Measurements from ENCODE around the gene AMPD3. TPM values are rescaled to one million over a fixed set of nuclear protein-coding genes. Genes with fewer than 3 reads are reported as not detected.

AMPD3 gene
- total and polyA plus RNA-seq, 4 donors: 3.8 to 29.0 (median 24.2) TPM

DNA sequence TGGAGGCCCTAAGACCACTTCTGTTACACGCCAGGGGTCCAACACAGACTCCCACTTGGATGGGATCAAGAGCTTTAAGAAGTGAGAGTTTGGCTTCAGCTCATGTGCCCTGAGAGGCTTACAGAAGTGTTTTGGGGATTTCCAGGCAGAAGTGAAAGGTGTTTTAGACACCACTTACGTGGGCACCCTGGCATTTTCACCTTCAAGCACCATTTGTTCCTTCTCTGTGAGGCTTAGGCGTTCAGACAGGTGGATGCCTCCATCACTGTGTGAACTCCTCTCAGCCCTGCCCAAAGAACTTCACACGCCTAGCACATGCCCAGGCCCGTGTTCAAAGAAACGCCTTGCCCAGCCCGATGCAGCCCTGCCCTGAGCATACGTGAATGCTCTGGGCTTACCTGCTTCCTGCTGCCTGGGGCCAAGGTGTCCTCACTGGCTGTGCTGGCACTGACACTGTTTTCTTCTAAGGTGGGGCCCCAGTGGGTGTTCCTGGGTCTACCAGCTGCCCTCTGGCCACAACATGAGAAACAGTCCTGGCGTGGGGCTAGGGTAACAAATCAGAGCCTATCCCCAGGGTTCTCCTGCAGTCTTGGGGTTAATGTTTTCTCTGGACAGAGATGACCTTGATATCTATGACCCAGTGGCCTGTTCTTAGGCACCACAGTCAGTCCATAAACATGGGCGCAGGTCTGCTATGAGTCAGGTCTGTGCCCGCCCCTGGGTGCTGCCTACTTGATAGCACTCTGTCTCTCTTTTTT is 34.0 kb downstream of the AMPD3 start:
- WGBS, 2 donors: 82 to 91% methylated on average over 11 of the region's 11 CpGs
- no peak overlapping the region for H3K4me3 ChIP-seq
- no peaks in the 10 kb centered on the region for H3K9me3 ChIP-seq (ENCODE audit: control insufficient read depth in 4 of 4, insufficient read depth in 3 of 4, low read length in 3 of 4)
- ATAC-seq (ENCODE audit: insufficient read depth, low FRiP score) (no peak), DNase-seq (no peak)
- TF ChIP-seq CTCF (IDR thresholded peaks at IDR 0.05; ENCODE audit: control extremely low read depth, extremely low read depth): no peak
- no peaks in the 10 kb centered on the region for H3K27me3 ChIP-seq (ENCODE audit: control insufficient read depth in 3 of 3, insufficient read depth in 3 of 3, low read length in 2 of 3)
- peaks cover 0 to 9% (median 0%) of the 10 kb centered on the region in 5 donors for H3K4me1 ChIP-seq (ENCODE audit: control insufficient read depth in 5 of 5, insufficient read depth in 5 of 5, low read length in 5 of 5)
- no peak overlapping the region for H3K9ac ChIP-seq (ENCODE audit: insufficient read depth in 1 of 2, low read length in 2 of 2)
- peaks cover 0 to 15% (median 0%) of the 10 kb centered on the region in 4 donors for H3K36me3 ChIP-seq (ENCODE audit: control insufficient read depth in 4 of 4, insufficient read depth in 4 of 4, low read length in 4 of 4)
- peak overlapping the region in 1 of 2 donors; percentile 48 for H3K27ac ChIP-seq (ENCODE audit: low read depth in 1 of 2, low read length in 1 of 2)

DNA sequence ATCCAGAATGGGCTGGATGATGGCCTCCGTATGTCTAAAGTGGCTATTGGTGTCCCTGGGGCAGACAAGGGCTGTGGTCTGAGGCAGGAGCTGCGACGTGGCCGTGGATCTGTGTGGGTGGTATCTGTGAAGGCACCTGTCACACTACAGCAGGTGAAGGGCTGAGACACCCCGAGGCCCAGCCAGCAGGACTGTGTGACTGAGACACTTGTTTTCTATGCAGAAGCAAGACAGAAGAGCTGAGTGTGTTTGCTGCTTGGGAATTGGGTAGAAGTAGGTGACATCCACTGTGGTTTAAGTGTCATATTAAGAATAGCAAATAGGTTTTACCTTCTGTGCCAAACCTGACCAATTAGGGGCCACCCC is 35.0 kb downstream of the AMPD3 start:
- no peak for DNase-seq
- Histone ChIP-seq H3K9ac (ENCODE audit: insufficient read depth in 1 of 2, low read length in 2 of 2) (no peak overlapping the region), H3K36me3 (ENCODE audit: control insufficient read depth in 4 of 4, insufficient read depth in 4 of 4, low read length in 4 of 4) (peaks cover 0 to 16% (median 0%) of the 10 kb centered on the region in 4 donors), H3K4me1 (ENCODE audit: control insufficient read depth in 5 of 5, insufficient read depth in 5 of 5, low read length in 5 of 5) (peaks cover 0 to 9% (median 0%) of the 10 kb centered on the region in 5 donors), H3K27me3 (ENCODE audit: control insufficient read depth in 3 of 3, insufficient read depth in 3 of 3, low read length in 2 of 3) (no peaks in the 10 kb centered on the region), H3K9me3 (ENCODE audit: control insufficient read depth in 4 of 4, insufficient read depth in 3 of 4, low read length in 3 of 4) (no peaks in the 10 kb centered on the region), H3K4me3 (no peak overlapping the region), H3K27ac (ENCODE audit: low read depth in 1 of 2, low read length in 1 of 2) (no peak overlapping the region)
- ATAC-seq (ENCODE audit: insufficient read depth, low FRiP score): no peak
- 91 to 93% methylated on average over 5 of the region's 5 CpGs for WGBS, 2 donors
- TF ChIP-seq CTCF (IDR thresholded peaks at IDR 0.05; ENCODE audit: control extremely low read depth, extremely low read depth): no peak

- Histone ChIP-seq H3K4me3 (no peak overlapping the region), H3K27ac (ENCODE audit: low read depth in 1 of 2, low read length in 1 of 2) (peak overlapping the region in 1 of 2 donors; percentile 78), H3K36me3 (ENCODE audit: control insufficient read depth in 4 of 4, insufficient read depth in 4 of 4, low read length in 4 of 4) (peaks cover 0 to 19% (median 0%) of the 10 kb centered on the region in 4 donors), H3K9ac (ENCODE audit: insufficient read depth in 1 of 2, low read length in 2 of 2) (no peak overlapping the region), H3K27me3 (ENCODE audit: control insufficient read depth in 3 of 3, insufficient read depth in 3 of 3, low read length in 2 of 3) (no peaks in the 10 kb centered on the region), H3K9me3 (ENCODE audit: control insufficient read depth in 4 of 4, insufficient read depth in 3 of 4, low read length in 3 of 4) (no peaks in the 10 kb centered on the region), H3K4me1 (ENCODE audit: control insufficient read depth in 5 of 5, insufficient read depth in 5 of 5, low read length in 5 of 5) (peaks cover 0 to 9% (median 0%) of the 10 kb centered on the region in 5 donors)
- WGBS, 2 donors: 74 to 85% methylated on average over 13 of the region's 13 CpGs
- DNase-seq: peak; percentile 10 to 50 (median 35)
- ATAC-seq (ENCODE audit: insufficient read depth, low FRiP score): peak; percentile 76
- no peak for TF ChIP-seq CTCF (IDR thresholded peaks at IDR 0.05; ENCODE audit: control extremely low read depth, extremely low read depth)
Observed at GRCh38 chr11:10490398-10491241, 35.6 kb downstream of the AMPD3 start.
